SKM-1 (cell line): ENCODE measurements around the gene MANF.
"Not testable (repeated sequence)": the region's sequence is repeated elsewhere in the genome, so short reads cannot be mapped to it uniquely, and the experiment has no call there.

Experiments used
- DNase-seq: peaks from one replicate; lab custom pipeline; 2025; ENCODE audit not compliant: unreplicated experiment; lab: John Stamatoyannopoulos, UW

The MANF gene

GRCh38 chr3:51371943-51372557, 13.0 kb upstream of the MANF start:
- DNase-seq = no peak

- DNase-seq = no peak
Observed at GRCh38 chr3:51373658-51374421, 11.3 kb upstream of the MANF start.

- DNase-seq = no peak
Observed at GRCh38 chr3:51374456-51374855, 10.6 kb upstream of the MANF start.

- no peak for DNase-seq
Observed at GRCh38 chr3:51375136-51375535, 10.0 kb upstream of the MANF start.

GRCh38 chr3:51375571-51375970, 9.5 kb upstream of the MANF start:
- DNase-seq = no peak

- no peak for DNase-seq
Observed at GRCh38 chr3:51378065-51378464, 7.0 kb upstream of the MANF start.

- no peak for DNase-seq
Observed at GRCh38 chr3:51378726-51379125, 6.4 kb upstream of the MANF start.

GRCh38 chr3:51379301-51379700, 5.8 kb upstream of the MANF start:
- DNase-seq = no peak

- no peak for DNase-seq
Observed at GRCh38 chr3:51379746-51380455, 5.2 kb upstream of the MANF start.

GRCh38 chr3:51380601-51381332, 4.3 kb upstream of the MANF start:
- no peak for DNase-seq

GRCh38 chr3:51381333-51381705, 3.8 kb upstream of the MANF start:
- DNase-seq = no peak

- no peak for DNase-seq
Observed at GRCh38 chr3:51382076-51382745, 2.9 kb upstream of the MANF start.

GRCh38 chr3:51382947-51383578, 2.0 kb upstream of the MANF start:
- no peak for DNase-seq

GRCh38 chr3:51384055-51384725, 901 bp upstream of the MANF start:
- DNase-seq = no peak

GRCh38 chr3:51385621-51386091, 565 bp downstream of the MANF start:
- no peak for DNase-seq

- DNase-seq = no peak
Observed at GRCh38 chr3:51386159-51386851, 1.2 kb downstream of the MANF start.

- DNase-seq = no peak
Observed at GRCh38 chr3:51386852-51387229, 1.8 kb downstream of the MANF start.

GRCh38 chr3:51387281-51387680, 2.2 kb downstream of the MANF start:
- not testable (repeated sequence) for DNase-seq

- no peak for DNase-seq
Observed at GRCh38 chr3:51388286-51389029, 3.4 kb downstream of the MANF start.
